Activated CD4-positive, alpha-beta T cell treated with anti-CD3 and anti-CD28 coated beads, Interleukin-2, amount 50 U/mL, for 4 hours (primary cell): Measurements from ENCODE around the gene OFD1.

Experiments used
- DNase-seq, 2 experiments: peaks; one replicate each; pipeline ENCODE4 v3.0.0-alpha.2; 2020

The OFD1 gene

DNA sequence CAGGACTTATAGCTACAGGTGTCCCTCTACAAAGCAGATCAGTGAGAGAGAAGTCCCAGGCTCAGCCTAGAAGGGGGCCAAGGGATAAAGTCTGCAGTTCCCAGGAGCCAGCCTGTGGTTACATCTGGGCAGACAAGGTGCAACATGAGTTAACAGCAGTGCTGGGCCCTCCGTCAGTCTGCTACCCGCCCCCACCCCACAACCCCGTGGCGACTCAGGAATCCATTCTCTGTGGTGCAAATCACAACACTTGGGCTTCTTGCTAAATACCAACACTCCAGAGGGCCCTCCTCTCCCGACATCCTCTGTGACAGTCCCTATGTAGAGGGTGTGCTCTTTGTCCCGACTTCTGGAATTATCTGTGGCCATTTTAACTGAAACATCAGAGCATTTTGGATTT, 68.6 kb downstream of the OFD1 start:
- DNase-seq = no peak

DNA sequence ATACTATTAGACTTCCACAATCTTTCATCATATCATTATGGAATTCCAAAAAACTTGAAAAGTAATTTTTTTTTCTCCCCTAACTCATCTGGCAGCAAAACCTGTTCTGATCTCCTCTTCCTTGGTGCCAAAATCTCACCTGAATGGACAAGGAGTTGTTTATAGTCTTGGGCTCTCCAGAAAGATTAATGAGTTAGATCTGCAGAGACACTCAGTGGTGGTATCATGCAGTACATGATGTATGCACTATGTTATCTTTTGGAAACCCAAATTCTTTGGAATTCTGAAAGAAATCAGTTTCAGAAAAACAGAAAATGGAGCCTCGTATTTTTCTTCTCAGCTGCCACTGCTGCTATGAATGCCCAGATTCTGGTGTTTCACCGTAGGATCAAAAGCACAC, 70.7 kb downstream of the OFD1 start:
- no peak for DNase-seq

- DNase-seq = no peak
Observed at GRCh38 chrX:13808293-13808692, 73.7 kb downstream of the OFD1 start.

GRCh38 chrX:13808865-13809264, 74.3 kb downstream of the OFD1 start:
- no peak for DNase-seq

- no peak for DNase-seq
Observed at GRCh38 chrX:13815664-13816063, 81.1 kb downstream of the OFD1 start.

GRCh38 chrX:13816176-13816575, 81.6 kb downstream of the OFD1 start:
- DNase-seq = no peak

- DNase-seq = no peak
Observed at GRCh38 chrX:13816643-13817627, 82.4 kb downstream of the OFD1 start, which contains the start of gene GPM6B. Gene GPM6B (minus strand): TSS chrX:13817093. CDS start chrX:13816904, 189 bp downstream.
